Parathyroid adenoma (tissue), 2 donors: ENCODE measurements around the gene MYL9.

Experiments
- H2AFZ ChIP-seq: fragments of 300-600 bp; sonication (generic); one replicate; pipeline ENCODE4 v1.7.0; 2017; ENCODE audit warnings: antibody characterized with exemption, mild to moderate bottlenecking
- H3K27ac ChIP-seq: fragments of 300-600 bp; sonication (generic); one replicate; pipeline ENCODE4 v1.7.0; 2017
- H3K27me3 ChIP-seq: fragments of 300-600 bp; sonication (generic); one replicate; pipeline ENCODE4 v1.7.0; 2017; ENCODE audit warnings: low read length; ENCODE audit not compliant: control insufficient read depth, insufficient read depth
- H3K36me3 ChIP-seq: fragments of 300-600 bp; sonication (generic); one replicate; pipeline ENCODE4 v1.7.0; 2017; ENCODE audit warnings: low read length; ENCODE audit not compliant: control insufficient read depth, insufficient read depth
- H3K4me1 ChIP-seq: fragments of 300-600 bp; sonication (generic); one replicate; pipeline ENCODE4 v1.7.0; 2017; ENCODE audit warnings: control low read depth
- H3K4me2 ChIP-seq: fragments of 300-600 bp; sonication (generic); one replicate; pipeline ENCODE4 v1.7.0; 2017; ENCODE audit warnings: low read length
- H3K4me3 ChIP-seq: fragments of 300-600 bp; sonication (generic); one replicate; pipeline ENCODE4 v1.7.0; 2017; ENCODE audit warnings: low read depth, low read length
- H3K79me2 ChIP-seq: fragments of 300-600 bp; sonication (generic); one replicate; pipeline ENCODE4 v1.7.0; 2017; ENCODE audit warnings: control low read depth
- H3K9ac ChIP-seq: fragments of 300-600 bp; sonication (generic); one replicate; pipeline ENCODE4 v1.7.0; 2017; ENCODE audit warnings: mild to moderate bottlenecking
- H3K9me3 ChIP-seq: fragments of 300-600 bp; sonication (generic); one replicate; pipeline ENCODE4 v1.7.0; 2017; ENCODE audit warnings: low read length; ENCODE audit not compliant: control insufficient read depth
- CTCF ChIP-seq: fragments of 300-600 bp; sonication (generic); IDR thresholded peaks from one replicate; pipeline ENCODE4 v1.7.0; 2017; ENCODE audit warnings: antibody characterized with exemption, mild to moderate bottlenecking
- donor health status: primary hyperparathyroidism.

MYL9 gene

GRCh38 chr20:36549942-36550789 is 8.8 kb downstream of the MYL9 start:
- H3K27ac ChIP-seq: no peak overlapping the region
- H3K9ac ChIP-seq: no peak overlapping the region

DNA sequence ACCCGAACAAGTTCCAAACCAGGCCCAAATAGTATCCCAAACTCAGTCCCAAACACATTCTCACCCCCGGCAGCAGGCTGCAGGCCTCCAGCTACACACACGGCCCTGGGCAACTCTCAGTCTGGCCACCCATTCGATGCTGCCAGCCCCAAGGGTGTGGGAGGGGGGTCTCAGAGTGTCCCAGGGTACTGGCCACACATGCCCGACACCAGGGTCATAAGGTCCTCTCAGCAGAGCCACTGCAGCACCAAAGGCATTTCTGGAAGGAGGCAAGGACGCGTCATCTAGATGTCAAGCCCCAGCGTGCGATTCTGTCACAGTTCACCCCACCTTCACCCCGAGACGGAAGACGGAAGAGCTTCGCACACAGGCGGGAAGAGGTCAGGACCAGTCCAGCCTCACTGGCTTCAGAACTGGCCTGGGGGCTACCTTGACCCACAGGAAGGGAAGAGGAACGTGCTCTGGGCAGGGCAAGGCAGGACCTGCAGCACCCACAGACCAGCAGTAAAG is 9.5 kb downstream of the MYL9 start:
- Histone ChIP-seq H3K27me3 (no peaks in the 10 kb centered on the region), H2AFZ (no peak overlapping the region), H3K9ac (no peak overlapping the region), H3K4me3 (no peak overlapping the region), H3K4me1 (no peaks in the 10 kb centered on the region), H3K9me3 (no peaks in the 10 kb centered on the region), H3K27ac (no peak overlapping the region), H3K79me2 (no peaks in the 10 kb centered on the region), H3K36me3 (no peaks in the 10 kb centered on the region), H3K4me2 (no peak overlapping the region)
- TF ChIP-seq CTCF: no peak

More at GRCh38 chr20:36549942-36550789, 8.8 kb downstream of the MYL9 start:
- H2AFZ ChIP-seq: no peak overlapping the region
- H3K27me3 ChIP-seq: no peaks in the 10 kb centered on the region
- no peaks in the 10 kb centered on the region for H3K4me1 ChIP-seq
- no peak overlapping the region for H3K4me2 ChIP-seq
- H3K79me2 ChIP-seq: no peaks in the 10 kb centered on the region
- no peaks in the 10 kb centered on the region for H3K36me3 ChIP-seq
- H3K4me3 ChIP-seq: no peak overlapping the region
- no peak for TF ChIP-seq CTCF
- no peaks in the 10 kb centered on the region for H3K9me3 ChIP-seq

GRCh38 chr20:36555248-36555647 is 13.9 kb downstream of the MYL9 start:
- no peak overlapping the region for H3K4me3 ChIP-seq

DNA sequence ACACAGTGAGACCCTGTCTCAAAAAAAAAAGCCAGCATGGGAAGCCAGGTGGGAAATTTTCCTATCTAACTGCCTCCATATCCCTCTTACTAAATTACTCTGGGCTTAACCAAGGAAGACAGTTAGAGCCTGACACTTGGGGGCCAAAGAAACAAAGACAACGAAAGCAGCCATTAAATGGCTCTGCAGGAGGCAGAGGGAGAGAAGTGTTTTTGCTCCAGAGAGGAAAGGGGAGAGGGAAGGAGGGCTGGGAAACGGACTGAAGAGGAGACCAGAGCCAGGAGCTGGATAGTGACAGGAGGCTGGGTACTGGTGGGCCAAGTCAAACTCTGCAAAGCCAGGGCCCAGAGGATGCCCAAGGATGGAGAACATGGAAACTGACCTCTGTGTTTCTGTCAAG is 21.4 kb downstream of the MYL9 start:
- H3K9me3 ChIP-seq: no peaks in the 10 kb centered on the region
- TF ChIP-seq CTCF: no peak

More at GRCh38 chr20:36555248-36555647, 13.9 kb downstream of the MYL9 start:
- H3K9ac ChIP-seq: no peak overlapping the region
- no peaks in the 10 kb centered on the region for H3K79me2 ChIP-seq
- H3K9me3 ChIP-seq: no peaks in the 10 kb centered on the region
- H3K36me3 ChIP-seq: no peaks in the 10 kb centered on the region
- no peak for TF ChIP-seq CTCF
- H3K4me2 ChIP-seq: no peak overlapping the region
- H3K4me1 ChIP-seq: peaks cover 2% of the 10 kb centered on the region
- no peak overlapping the region for H2AFZ ChIP-seq
- H3K27me3 ChIP-seq: no peaks in the 10 kb centered on the region
- no peak overlapping the region for H3K27ac ChIP-seq

More for the DNA sequence above, 21.4 kb downstream of the MYL9 start:
- Histone ChIP-seq H3K27me3 (no peaks in the 10 kb centered on the region), H2AFZ (no peak overlapping the region), H3K9ac (no peak overlapping the region), H3K79me2 (no peaks in the 10 kb centered on the region), H3K4me2 (no peak overlapping the region), H3K27ac (no peak overlapping the region), H3K4me3 (no peak overlapping the region), H3K4me1 (no peaks in the 10 kb centered on the region), H3K36me3 (no peaks in the 10 kb centered on the region)
